Hindlimb muscle (tissue), 1 donor: Measurements from ENCODE around the gene POLE. TPM values are rescaled to one million over a fixed set of nuclear protein-coding genes. Genes with fewer than 3 reads are reported as not detected.
"Not testable (repeated sequence)": the region's sequence is repeated elsewhere in the genome, so short reads cannot be mapped to it uniquely, and the experiment has no call there.

Experiments
- DNase-seq: peaks from one replicate; pipeline ENCODE4 v3.0.0-alpha.2; 2013
- polyA plus RNA-seq: library from polyadenylated mRNA; unstranded; fragments of 120-200 nt; gene quantifications from one replicate; pipeline ENCODE4 v1.2.1, GENCODE V29; 2013; ENCODE audit not compliant: insufficient read length

Gene POLE
- polyA plus RNA-seq, 1 donor = 31.9 TPM

- DNase-seq = no peak
Observed at GRCh38 chr12:132610051-132610759, 76.9 kb downstream of the POLE start, which contains the start of gene LRCOL1. TSS of gene LRCOL1 (minus strand) at chr12:132610582. CDS start at chr12:132606251, 4,331 bp downstream.

- no peak for DNase-seq
Observed at GRCh38 chr12:132608231-132609171, 78.6 kb downstream of the POLE start.

- DNase-seq = no peak
Observed at GRCh38 chr12:132606927-132607326, 80.2 kb downstream of the POLE start.

GRCh38 chr12:132606466-132606865 is 80.7 kb downstream of the POLE start:
- no peak for DNase-seq

- no peak for DNase-seq
Observed at GRCh38 chr12:132605892-132606291, 81.2 kb downstream of the POLE start.

GRCh38 chr12:132604668-132605441 is 82.3 kb downstream of the POLE start:
- DNase-seq = no peak

- no peak for DNase-seq
Observed at GRCh38 chr12:132604151-132604618, 83.0 kb downstream of the POLE start.

GRCh38 chr12:132603240-132604150 is 83.6 kb downstream of the POLE start:
- DNase-seq = no peak

GRCh38 chr12:132602572-132603239 is 84.4 kb downstream of the POLE start:
- DNase-seq = peak; percentile 69

GRCh38 chr12:132601171-132601883 is 85.8 kb downstream of the POLE start:
- DNase-seq = no peak

- peak; percentile 78 for DNase-seq
Observed at GRCh38 chr12:132600048-132601032, 86.8 kb downstream of the POLE start.

GRCh38 chr12:132599502-132599901 is 87.6 kb downstream of the POLE start:
- DNase-seq = not testable (repeated sequence)

- DNase-seq = peak; percentile 74
Observed at GRCh38 chr12:132597333-132598316, 89.5 kb downstream of the POLE start.

GRCh38 chr12:132596016-132596415 is 91.1 kb downstream of the POLE start:
- no peak for DNase-seq

GRCh38 chr12:132595183-132595582 is 92.0 kb downstream of the POLE start:
- no peak for DNase-seq

GRCh38 chr12:132593938-132594358 is 93.2 kb downstream of the POLE start:
- peak; percentile 93 for DNase-seq

GRCh38 chr12:132593521-132593920 is 93.6 kb downstream of the POLE start:
- no peak for DNase-seq

- DNase-seq = no peak
Observed at GRCh38 chr12:132593071-132593470, 94.1 kb downstream of the POLE start.
